SK-N-SH (cell line): ENCODE results near the gene TAAR2. TPM values are rescaled to one million over a fixed set of nuclear protein-coding genes. Genes with fewer than 3 reads are reported as not detected.

Experiments
- CTCF ChIA-PET: fragments of 300-600, 350-600 bp; formaldehyde crosslinking; extraction: SDS; loops from one replicate; lab custom pipeline; 2021; lab: Yijun Ruan, JAX
- POLR2A ChIA-PET: fragments of 350-600 bp; sonication (Branson Sonifier 250); formaldehyde crosslinking; extraction: SDS; loops from one replicate; lab custom pipeline; 2020; ENCODE audit warnings: antibody characterized with exemption, inconsistent platforms; lab: Yijun Ruan, JAX
- DNase-seq: peaks from one replicate; pipeline ENCODE4 v3.0.0; 2012
- H2AFZ ChIP-seq: fragments of 200-600 bp; sonication (generic); 2 replicates; pipeline ENCODE4 v1.8.1; 2016; ENCODE audit warnings: antibody characterized with exemption, mild to moderate bottlenecking, low read depth
- H3F3A ChIP-seq: fragments of 200-600 bp; sonication (generic); replicated peaks from 2 replicates; pipeline ENCODE3; 2016; ENCODE audit warnings: antibody characterized with exemption, mild to moderate bottlenecking; ENCODE audit not compliant: insufficient read depth
- H3K27ac ChIP-seq, 2 experiments: fragments of 200-500 bp in 1 of 2; fragments of 200-600 bp in 1 of 2; sonication (Bioruptor generic) in 1 of 2; sonication (generic), shearing (Covaris generic) in 1 of 2; 2 replicates each; pipeline versions ENCODE4 v1.5.1 to v1.6.1; 2014 to 2016; ENCODE audit warnings: low read depth in 2 of 2, inconsistent platforms in 1 of 2, low read length in 1 of 2, mild to moderate bottlenecking in 1 of 2, mixed read lengths in 1 of 2
- H3K27me3 ChIP-seq: fragments of 200-600 bp; sonication (generic), shearing (Covaris generic); 2 replicates; pipeline ENCODE4 v1.6.1; 2016; ENCODE audit warnings: mixed run types; ENCODE audit not compliant: insufficient read depth
- H3K36me3 ChIP-seq, 2 experiments: fragments of 200-500 bp in 1 of 2; fragments of 200-600 bp in 1 of 2; sonication (Bioruptor generic) in 1 of 2; sonication (generic) in 1 of 2; replicated peaks in 1 of 2; 2 replicates each; pipeline versions ENCODE3 to v1.5.1; 2014 to 2016; ENCODE audit warnings: low read length in 1 of 2, mild to moderate bottlenecking in 1 of 2; ENCODE audit not compliant: insufficient read depth in 2 of 2, control insufficient read depth in 1 of 2
- H3K4me1 ChIP-seq, 2 experiments: fragments of 200-500 bp in 1 of 2; fragments of 200-600 bp in 1 of 2; sonication (Bioruptor generic) in 1 of 2; sonication (generic), shearing (Covaris generic) in 1 of 2; 2 replicates each; pipeline versions ENCODE4 v1.5.1 to v1.6.1; 2014 to 2016; ENCODE audit warnings: low read depth in 1 of 2, low read length in 1 of 2, mixed run types in 1 of 2; ENCODE audit not compliant: insufficient read depth in 2 of 2, control insufficient read depth in 1 of 2
- H3K4me2 ChIP-seq: fragments of 200-600 bp; sonication (generic), shearing (Covaris generic); 2 replicates; pipeline ENCODE4 v1.6.1; 2017; ENCODE audit warnings: mixed run types
- H3K4me3 ChIP-seq, 2 experiments: fragments of 200-500 bp in 1 of 2; fragments of 200-600 bp in 1 of 2; sonication (Bioruptor generic) in 1 of 2; sonication (generic), shearing (Covaris generic) in 1 of 2; 2 replicates each; pipeline versions ENCODE4 v1.5.1 to v1.8.1; 2014 to 2016; ENCODE audit warnings: low read depth in 2 of 2, inconsistent platforms in 1 of 2, low read length in 1 of 2, mild to moderate bottlenecking in 1 of 2, mixed read lengths in 1 of 2, moderate library complexity in 1 of 2
- H3K79me2 ChIP-seq: fragments of 200-600 bp; sonication (generic); 2 replicates; pipeline ENCODE4 v1.8.1; 2017; ENCODE audit warnings: mild to moderate bottlenecking; ENCODE audit not compliant: insufficient read depth
- H3K9ac ChIP-seq: fragments of 200-600 bp; sonication (generic); 2 replicates; pipeline ENCODE4 v1.6.1; 2017; ENCODE audit warnings: mixed run types
- H3K9me2 ChIP-seq: fragments of 200-600 bp; sonication (generic); 2 replicates; pipeline ENCODE4 v1.6.1; 2017; ENCODE audit warnings: mixed run types
- H3K9me3 ChIP-seq: fragments of 200-600 bp; sonication (generic); 2 replicates; pipeline ENCODE4 v1.6.1; 2017; ENCODE audit warnings: mixed run types, mild to moderate bottlenecking, moderate library complexity
- H4K20me1 ChIP-seq: fragments of 200-600 bp; sonication (generic); 2 replicates; pipeline ENCODE4 v1.6.1; 2017; ENCODE audit warnings: mild to moderate bottlenecking, mixed run types; ENCODE audit not compliant: insufficient read depth
- CHD2 ChIP-seq: fragments of 150-350 bp; IDR thresholded peaks from 2 replicates; pipeline ENCODE4 v1.6.1; 2018; ENCODE audit warnings: low read length; ENCODE audit not compliant: partially characterized antibody
- CTCF ChIP-seq: fragments of 200-600 bp; sonication (generic); IDR thresholded peaks from 2 replicates; pipeline ENCODE4 v1.6.1; 2017; ENCODE audit warnings: antibody characterized with exemption, mild to moderate bottlenecking, moderate library complexity
- ELF1 ChIP-seq: IDR thresholded peaks from 2 replicates; pipeline ENCODE4 v1.4.0; 2012
- EP300 ChIP-seq, 2 experiments: IDR thresholded peaks; 2 replicates each; pipeline versions ENCODE4 v1.4.0 to v1.6.1; 2012; ENCODE audit warnings: borderline replicate concordance in 1 of 2, low read depth in 1 of 2, low read length in 1 of 2
- FOSL2 ChIP-seq: IDR thresholded peaks from 2 replicates; pipeline ENCODE4 v1.4.0; 2012; ENCODE audit warnings: low read depth, mild to moderate bottlenecking, moderate library complexity, borderline replicate concordance
- FOXJ3 ChIP-seq: sonication (generic); formaldehyde crosslinking; IDR thresholded peaks from 2 replicates; pipeline ENCODE4 v1.5.1; 2020; ENCODE audit warnings: mild to moderate bottlenecking, missing genetic modification reagents
- FOXM1 ChIP-seq: IDR thresholded peaks from 2 replicates; pipeline ENCODE4 v1.4.0; 2012; ENCODE audit warnings: low read depth, mild to moderate bottlenecking
- GATA2 ChIP-seq: sonication (generic); formaldehyde crosslinking; IDR thresholded peaks from 2 replicates; pipeline ENCODE4 v1.5.0; 2020; ENCODE audit warnings: mild to moderate bottlenecking, missing genetic modification reagents
- JUND ChIP-seq: IDR thresholded peaks from 2 replicates; pipeline ENCODE4 v1.4.0; 2012
- MEF2A ChIP-seq: IDR thresholded peaks from 2 replicates; pipeline ENCODE4 v1.4.0; 2012; ENCODE audit warnings: low read depth, borderline replicate concordance
- NFIC ChIP-seq: IDR thresholded peaks from 2 replicates; pipeline ENCODE4 v1.4.0; 2012; ENCODE audit warnings: borderline replicate concordance
- NRF1 ChIP-seq: IDR thresholded peaks from 2 replicates; pipeline ENCODE4 v1.6.1; 2012; ENCODE audit warnings: low read depth, mild to moderate bottlenecking, low read length
- POLR2AphosphoS5 ChIP-seq: IDR thresholded peaks from 2 replicates; pipeline ENCODE4 v1.6.1; 2012; ENCODE audit warnings: low read depth, low read length
- RCOR1 ChIP-seq: fragments of 150-350 bp; IDR thresholded peaks from 2 replicates; pipeline ENCODE4 v1.6.1; 2017; ENCODE audit warnings: antibody characterized with exemption, low read length
- RFX5 ChIP-seq: IDR thresholded peaks from 2 replicates; pipeline ENCODE4 v1.6.1; 2012; ENCODE audit warnings: mild to moderate bottlenecking, improper control_type of control experiment, low read length
- SIN3A ChIP-seq: IDR thresholded peaks from 2 replicates; pipeline ENCODE4 v1.6.1; 2012; ENCODE audit warnings: low read depth, mild to moderate bottlenecking, low read length, moderate library complexity, borderline replicate concordance
- SMC3 ChIP-seq: IDR thresholded peaks from 2 replicates; pipeline ENCODE4 v1.6.1; 2012; ENCODE audit warnings: low read depth, low read length, improper control_type of control experiment
- TAF1 ChIP-seq: IDR thresholded peaks from 2 replicates; pipeline ENCODE4 v1.6.1; 2012; ENCODE audit warnings: low read depth, mild to moderate bottlenecking, low read length, moderate library complexity, borderline replicate concordance
- TCF12 ChIP-seq: IDR thresholded peaks from 2 replicates; pipeline ENCODE4 v1.4.0; 2012
- TEAD4 ChIP-seq: IDR thresholded peaks from 2 replicates; pipeline ENCODE4 v1.4.0; 2012; ENCODE audit warnings: mild to moderate bottlenecking, borderline replicate concordance; ENCODE audit not compliant: insufficient read depth
- YY1 ChIP-seq: IDR thresholded peaks from 2 replicates; pipeline ENCODE4 v1.4.0; 2012; ENCODE audit warnings: low read depth, mild to moderate bottlenecking
- WGBS: methylation state at CpG from one replicate; pipeline ENCODE4 v1.1.6; 2017; ENCODE audit warnings: low lambda C conversion rate; 5-methylcytosine and 5-hydroxymethylcytosine counted together
- polyA plus RNA-seq, 3 experiments: library from polyadenylated mRNA; depleted of rRNA; stranded (reverse); fragments of >200 nt; gene quantifications; 2 replicates each; pipeline ENCODE4 v1.2.3, GENCODE V29; 2012
- TF ChIP-seq, protein P1 (sequence below): IDR thresholded peaks from 2 replicates; pipeline ENCODE4; 2012
- TF ChIP-seq, protein P2 (sequence below): fragments of 150-350 bp; IDR thresholded peaks from 2 replicates; pipeline ENCODE4 v1.6.1; 2016; ENCODE audit warnings: mild to moderate bottlenecking, low read depth, low read length
- TF ChIP-seq, protein P3 (sequence below): IDR thresholded peaks from 2 replicates; pipeline ENCODE4 v1.6.1; 2012; ENCODE audit warnings: mild to moderate bottlenecking, low read depth, low read length, moderate library complexity

TAAR2 gene
- polyA plus RNA-seq, 1 of the 3 experiments (the other 2 are of a cell fraction): not detected

DNA sequence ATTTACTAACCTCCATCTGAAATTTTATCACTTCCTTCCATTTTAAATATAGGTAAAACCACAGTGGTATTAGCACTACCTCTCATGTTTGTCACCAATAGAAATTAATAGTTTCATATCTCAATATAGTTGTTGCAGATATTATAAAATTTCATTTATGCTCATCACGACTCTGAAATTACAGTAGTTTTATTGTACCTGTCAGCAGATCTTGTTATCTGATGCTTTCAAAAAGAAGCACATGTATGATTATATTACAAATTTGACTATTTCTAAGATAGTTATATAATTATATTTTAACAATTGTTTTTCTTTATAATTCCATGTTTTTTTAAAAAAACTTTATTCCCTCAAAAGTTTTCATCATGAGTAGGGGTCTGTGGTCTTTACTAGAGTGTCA, 39.4 kb downstream of the TAAR2 start:
- no peak overlapping the region for H3K27ac ChIP-seq
- no peaks in the 10 kb centered on the region for H3K4me1 ChIP-seq
- no peaks in the 10 kb centered on the region for H3K9me2 ChIP-seq
- no peaks in the 10 kb centered on the region; the same call in 1 of the 2 replicates for H3K27me3 ChIP-seq
- no peaks in the 10 kb centered on the region for H3K36me3 ChIP-seq
- ChIA-PET POLR2A (no interaction called here), CTCF (no interaction called here)
- H3K4me2 ChIP-seq: no peak overlapping the region
- no peaks in the 10 kb centered on the region for H3K9me3 ChIP-seq
- no peaks in the 10 kb centered on the region for H4K20me1 ChIP-seq
- H2AFZ ChIP-seq: no peak overlapping the region
- H3F3A ChIP-seq: no peaks in the 10 kb centered on the region
- no peaks in the 10 kb centered on the region for H3K79me2 ChIP-seq
- DNase-seq: no peak
- TF ChIP-seq CTCF (no peak), MEF2A (no peak), FOSL2 (no peak), SMC3 (no peak), RCOR1 (no peak), RFX5 (no peak), TEAD4 (no peak), FOXM1 (no peak), NFIC (no peak), SIN3A (no peak), TAF1 (no peak), POLR2AphosphoS5 (no peak), NRF1 (no peak), CHD2 (no peak)
- TF ChIP-seq, protein P1, sequence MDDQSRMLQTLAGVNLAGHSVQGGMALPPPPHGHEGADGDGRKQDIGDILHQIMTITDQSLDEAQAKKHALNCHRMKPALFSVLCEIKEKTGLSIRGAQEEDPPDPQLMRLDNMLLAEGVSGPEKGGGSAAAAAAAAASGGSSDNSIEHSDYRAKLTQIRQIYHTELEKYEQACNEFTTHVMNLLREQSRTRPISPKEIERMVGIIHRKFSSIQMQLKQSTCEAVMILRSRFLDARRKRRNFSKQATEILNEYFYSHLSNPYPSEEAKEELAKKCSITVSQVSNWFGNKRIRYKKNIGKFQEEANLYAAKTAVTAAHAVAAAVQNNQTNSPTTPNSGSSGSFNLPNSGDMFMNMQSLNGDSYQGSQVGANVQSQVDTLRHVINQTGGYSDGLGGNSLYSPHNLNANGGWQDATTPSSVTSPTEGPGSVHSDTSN: no peak
- 4% methylated on average over 1 of the region's 1 CpG for WGBS
- H3K4me3 ChIP-seq: no peak overlapping the region
- H3K9ac ChIP-seq: no peak overlapping the region

GRCh38 chr6:132571774-132572173, 52.3 kb downstream of the TAAR2 start:
- H3K9me3 ChIP-seq: no peaks in the 10 kb centered on the region
- H3K36me3 ChIP-seq: no peaks in the 10 kb centered on the region
- peaks cover 6% of the 10 kb centered on the region; the same call in 1 of the 2 replicates for H3K27me3 ChIP-seq
- H3F3A ChIP-seq: no peaks in the 10 kb centered on the region
- H4K20me1 ChIP-seq: no peaks in the 10 kb centered on the region
- no peaks in the 10 kb centered on the region for H3K79me2 ChIP-seq
- ChIA-PET POLR2A (interaction anchor here (0.6 kb wide), 1 partner anchor 21 kb away, joined by 3 read pairs; no protein-coding TSS in a partner anchor), CTCF (no interaction called here)
- H3K27ac ChIP-seq: no peak overlapping the region
- no peaks in the 10 kb centered on the region for H3K4me1 ChIP-seq
- no peak overlapping the region for H3K4me2 ChIP-seq
- H3K9me2 ChIP-seq: no peaks in the 10 kb centered on the region
- H3K4me3 ChIP-seq: no peak overlapping the region
- no peak for DNase-seq
- H3K9ac ChIP-seq: no peak overlapping the region
- H2AFZ ChIP-seq: no peak overlapping the region
- TF ChIP-seq NFIC: no peak
- TF ChIP-seq NRF1: no peak
- TF ChIP-seq JUND: no peak
- TF ChIP-seq YY1: no peak
- TF ChIP-seq ELF1: no peak
- TF ChIP-seq FOSL2: no peak
- no peak for TF ChIP-seq MEF2A
- TF ChIP-seq, protein P2, sequence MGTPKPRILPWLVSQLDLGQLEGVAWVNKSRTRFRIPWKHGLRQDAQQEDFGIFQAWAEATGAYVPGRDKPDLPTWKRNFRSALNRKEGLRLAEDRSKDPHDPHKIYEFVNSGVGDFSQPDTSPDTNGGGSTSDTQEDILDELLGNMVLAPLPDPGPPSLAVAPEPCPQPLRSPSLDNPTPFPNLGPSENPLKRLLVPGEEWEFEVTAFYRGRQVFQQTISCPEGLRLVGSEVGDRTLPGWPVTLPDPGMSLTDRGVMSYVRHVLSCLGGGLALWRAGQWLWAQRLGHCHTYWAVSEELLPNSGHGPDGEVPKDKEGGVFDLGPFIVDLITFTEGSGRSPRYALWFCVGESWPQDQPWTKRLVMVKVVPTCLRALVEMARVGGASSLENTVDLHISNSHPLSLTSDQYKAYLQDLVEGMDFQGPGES: no peak
- TF ChIP-seq GATA2: no peak
- TF ChIP-seq, protein P3, sequence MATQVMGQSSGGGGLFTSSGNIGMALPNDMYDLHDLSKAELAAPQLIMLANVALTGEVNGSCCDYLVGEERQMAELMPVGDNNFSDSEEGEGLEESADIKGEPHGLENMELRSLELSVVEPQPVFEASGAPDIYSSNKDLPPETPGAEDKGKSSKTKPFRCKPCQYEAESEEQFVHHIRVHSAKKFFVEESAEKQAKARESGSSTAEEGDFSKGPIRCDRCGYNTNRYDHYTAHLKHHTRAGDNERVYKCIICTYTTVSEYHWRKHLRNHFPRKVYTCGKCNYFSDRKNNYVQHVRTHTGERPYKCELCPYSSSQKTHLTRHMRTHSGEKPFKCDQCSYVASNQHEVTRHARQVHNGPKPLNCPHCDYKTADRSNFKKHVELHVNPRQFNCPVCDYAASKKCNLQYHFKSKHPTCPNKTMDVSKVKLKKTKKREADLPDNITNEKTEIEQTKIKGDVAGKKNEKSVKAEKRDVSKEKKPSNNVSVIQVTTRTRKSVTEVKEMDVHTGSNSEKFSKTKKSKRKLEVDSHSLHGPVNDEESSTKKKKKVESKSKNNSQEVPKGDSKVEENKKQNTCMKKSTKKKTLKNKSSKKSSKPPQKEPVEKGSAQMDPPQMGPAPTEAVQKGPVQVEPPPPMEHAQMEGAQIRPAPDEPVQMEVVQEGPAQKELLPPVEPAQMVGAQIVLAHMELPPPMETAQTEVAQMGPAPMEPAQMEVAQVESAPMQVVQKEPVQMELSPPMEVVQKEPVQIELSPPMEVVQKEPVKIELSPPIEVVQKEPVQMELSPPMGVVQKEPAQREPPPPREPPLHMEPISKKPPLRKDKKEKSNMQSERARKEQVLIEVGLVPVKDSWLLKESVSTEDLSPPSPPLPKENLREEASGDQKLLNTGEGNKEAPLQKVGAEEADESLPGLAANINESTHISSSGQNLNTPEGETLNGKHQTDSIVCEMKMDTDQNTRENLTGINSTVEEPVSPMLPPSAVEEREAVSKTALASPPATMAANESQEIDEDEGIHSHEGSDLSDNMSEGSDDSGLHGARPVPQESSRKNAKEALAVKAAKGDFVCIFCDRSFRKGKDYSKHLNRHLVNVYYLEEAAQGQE: no peak
- TF ChIP-seq FOXJ3 (CRISPR knock-in tag): no peak
- no peak for TF ChIP-seq TCF12
- TF ChIP-seq EP300 (IDR thresholded peaks at IDR 0.05; ENCODE audit: borderline replicate concordance in 1 of 2, low read depth in 1 of 2, low read length in 1 of 2): no peak
